Adipocyte (in vitro differentiated cells): ENCODE measurements around the gene PTPRN2.

Experiments
- DNase-seq: peaks from one replicate; pipeline ENCODE4 v3.0.0-alpha.2; 2015; ENCODE audit warnings: low read depth
- H3K27me3 ChIP-seq: replicated peaks from 2 replicates; pipeline ENCODE4 v1.7.0; 2013; ENCODE audit warnings: mild to moderate bottlenecking, low read length, moderate library complexity; ENCODE audit not compliant: control insufficient read depth, insufficient read depth
- H3K36me3 ChIP-seq: 2 replicates; pipeline ENCODE4 v1.7.0; 2013; ENCODE audit warnings: low read length, mild to moderate bottlenecking, moderate library complexity; ENCODE audit not compliant: control insufficient read depth, insufficient read depth, severe bottlenecking
- H3K4me1 ChIP-seq: 2 replicates; pipeline ENCODE4 v1.7.0; 2013; ENCODE audit warnings: mild to moderate bottlenecking, low read length, moderate library complexity; ENCODE audit not compliant: control insufficient read depth, insufficient read depth
- H3K4me3 ChIP-seq: 2 replicates; pipeline ENCODE4 v1.7.0; 2013; ENCODE audit warnings: mild to moderate bottlenecking, low read length, moderate library complexity
- H3K9ac ChIP-seq: 2 replicates; pipeline ENCODE4 v1.7.0; 2013; ENCODE audit warnings: mild to moderate bottlenecking, low read length, moderate library complexity
- H3K9me3 ChIP-seq: 2 replicates; pipeline ENCODE4 v1.7.0; 2013; ENCODE audit warnings: mild to moderate bottlenecking, low read length, moderate library complexity; ENCODE audit not compliant: control insufficient read depth

Gene PTPRN2

GRCh38 chr7:157788573-157788972 lies 799.0 kb downstream of the PTPRN2 start:
- Histone ChIP-seq H3K9ac (no peak overlapping the region), H3K9me3 (no peaks in the 10 kb centered on the region), H3K4me1 (no peaks in the 10 kb centered on the region), H3K27me3 (no peaks in the 10 kb centered on the region), H3K36me3 (no peaks in the 10 kb centered on the region), H3K4me3 (no peak overlapping the region)
- DNase-seq = no peak

- no peaks in the 10 kb centered on the region for H3K36me3 ChIP-seq
- H3K9me3 ChIP-seq = no peaks in the 10 kb centered on the region
- DNase-seq = no peak
Observed at GRCh38 chr7:157787275-157787701, 800.3 kb downstream of the PTPRN2 start.

GRCh38 chr7:157786375-157787274 lies 801.0 kb downstream of the PTPRN2 start:
- no peaks in the 10 kb centered on the region for H3K36me3 ChIP-seq
- no peaks in the 10 kb centered on the region for H3K27me3 ChIP-seq
- no peaks in the 10 kb centered on the region for H3K4me1 ChIP-seq
- no peak overlapping the region for H3K9ac ChIP-seq
- H3K4me3 ChIP-seq = no peak overlapping the region
- no peak for DNase-seq
- no peaks in the 10 kb centered on the region for H3K9me3 ChIP-seq

More at GRCh38 chr7:157787275-157787701, 800.3 kb downstream of the PTPRN2 start:
- Histone ChIP-seq H3K4me3 (no peak overlapping the region), H3K27me3 (no peaks in the 10 kb centered on the region), H3K4me1 (no peaks in the 10 kb centered on the region), H3K9ac (no peak overlapping the region)

GRCh38 chr7:157785486-157786186 lies 802.0 kb downstream of the PTPRN2 start:
- H3K36me3 ChIP-seq = no peaks in the 10 kb centered on the region
- no peaks in the 10 kb centered on the region for H3K9me3 ChIP-seq
- DNase-seq = no peak
- H3K4me1 ChIP-seq = no peaks in the 10 kb centered on the region
- no peak overlapping the region for H3K4me3 ChIP-seq
- H3K9ac ChIP-seq = no peak overlapping the region
- no peaks in the 10 kb centered on the region for H3K27me3 ChIP-seq

GRCh38 chr7:157784979-157785441 lies 802.6 kb downstream of the PTPRN2 start:
- H3K9me3 ChIP-seq = no peaks in the 10 kb centered on the region
- no peak overlapping the region for H3K4me3 ChIP-seq
- H3K27me3 ChIP-seq = no peaks in the 10 kb centered on the region
- no peaks in the 10 kb centered on the region for H3K4me1 ChIP-seq
- DNase-seq = no peak
- no peaks in the 10 kb centered on the region for H3K36me3 ChIP-seq
- H3K9ac ChIP-seq = no peak overlapping the region

- H3K4me3 ChIP-seq = no peak overlapping the region
- no peak overlapping the region for H3K9ac ChIP-seq
- H3K4me1 ChIP-seq = no peaks in the 10 kb centered on the region
- H3K27me3 ChIP-seq = no peaks in the 10 kb centered on the region
- DNase-seq = no peak
- H3K36me3 ChIP-seq = no peaks in the 10 kb centered on the region
- no peaks in the 10 kb centered on the region for H3K9me3 ChIP-seq
Observed at GRCh38 chr7:157784041-157784835, 803.4 kb downstream of the PTPRN2 start.

GRCh38 chr7:157782041-157782440 lies 805.6 kb downstream of the PTPRN2 start:
- Histone ChIP-seq H3K4me1 (no peaks in the 10 kb centered on the region), H3K9me3 (peaks cover 2% of the 10 kb centered on the region), H3K4me3 (no peak overlapping the region), H3K9ac (no peak overlapping the region), H3K36me3 (no peaks in the 10 kb centered on the region), H3K27me3 (no peaks in the 10 kb centered on the region)
- no peak for DNase-seq

- no peaks in the 10 kb centered on the region for H3K4me1 ChIP-seq
- H3K27me3 ChIP-seq = no peaks in the 10 kb centered on the region
- DNase-seq = no peak
- no peak overlapping the region for H3K4me3 ChIP-seq
- no peak overlapping the region for H3K9ac ChIP-seq
- peaks cover 2% of the 10 kb centered on the region for H3K9me3 ChIP-seq
- H3K36me3 ChIP-seq = no peaks in the 10 kb centered on the region
Observed at GRCh38 chr7:157780721-157781120, 806.9 kb downstream of the PTPRN2 start.

GRCh38 chr7:157780312-157780711 lies 807.3 kb downstream of the PTPRN2 start:
- Histone ChIP-seq H3K4me3 (no peak overlapping the region), H3K36me3 (no peaks in the 10 kb centered on the region), H3K9me3 (peaks cover 2% of the 10 kb centered on the region), H3K4me1 (no peaks in the 10 kb centered on the region), H3K27me3 (no peaks in the 10 kb centered on the region), H3K9ac (no peak overlapping the region)
- no peak for DNase-seq

GRCh38 chr7:157779206-157779605 lies 808.4 kb downstream of the PTPRN2 start:
- Histone ChIP-seq H3K27me3 (no peaks in the 10 kb centered on the region), H3K9ac (no peak overlapping the region), H3K36me3 (no peaks in the 10 kb centered on the region), H3K4me1 (no peaks in the 10 kb centered on the region), H3K9me3 (peaks cover 2% of the 10 kb centered on the region), H3K4me3 (no peak overlapping the region)
- DNase-seq = no peak
